H9 (cell line): ENCODE data around the gene SPRTN. TPM values are rescaled to one million over a fixed set of nuclear protein-coding genes. Genes with fewer than 3 reads are reported as not detected.

Source experiments
- DNase-seq: peaks from one replicate; pipeline ENCODE4 v3.0.0-alpha.2; 2017
- H2AFZ ChIP-seq: one replicate; pipeline ENCODE4 v1.6.1; 2013; ENCODE audit warnings: mild to moderate bottlenecking, low read length, control low read depth, moderate library complexity
- H2AK5ac ChIP-seq: 2 replicates; pipeline ENCODE4 v1.6.1; 2013; ENCODE audit warnings: low read length, control low read depth, mixed read lengths; ENCODE audit not compliant: insufficient read length
- H2BK120ac ChIP-seq: one replicate; pipeline ENCODE4 v1.6.1; 2013; ENCODE audit warnings: low read depth, mild to moderate bottlenecking, low read length, control low read depth, inconsistent platforms; ENCODE audit not compliant: poor library complexity, severe bottlenecking
- H2BK12ac ChIP-seq: 2 replicates; pipeline ENCODE4 v1.6.1; 2013; ENCODE audit warnings: low read length, control low read depth, mixed read lengths, low read depth; ENCODE audit not compliant: insufficient read length
- H2BK15ac ChIP-seq: 2 replicates; pipeline ENCODE4 v1.6.1; 2013; ENCODE audit warnings: low read depth, low read length, control low read depth
- H2BK20ac ChIP-seq: one replicate; pipeline ENCODE4 v1.6.1; 2013; ENCODE audit warnings: low read depth, mild to moderate bottlenecking, low read length, control low read depth, inconsistent platforms; ENCODE audit not compliant: poor library complexity, severe bottlenecking
- H2BK5ac ChIP-seq: 2 replicates; pipeline ENCODE4 v1.6.1; 2013; ENCODE audit warnings: low read length, control low read depth, mixed read lengths; ENCODE audit not compliant: insufficient read length
- H3K14ac ChIP-seq: 2 replicates; pipeline ENCODE4 v1.6.1; 2013; ENCODE audit warnings: low read length, control low read depth; ENCODE audit not compliant: insufficient read depth
- H3K18ac ChIP-seq: 2 replicates; pipeline ENCODE4 v1.6.1; 2013; ENCODE audit warnings: low read depth, mild to moderate bottlenecking, mixed read lengths, low read length, control low read depth; ENCODE audit not compliant: insufficient read length
- H3K23ac ChIP-seq: 2 replicates; pipeline ENCODE4 v1.6.1; 2013; ENCODE audit warnings: low read length, control low read depth, mixed read lengths, low read depth; ENCODE audit not compliant: insufficient read length
- H3K23me2 ChIP-seq: 2 replicates; pipeline ENCODE4 v1.6.1; 2013; ENCODE audit warnings: low read depth, mild to moderate bottlenecking, mixed read lengths, low read length, control low read depth; ENCODE audit not compliant: insufficient read length, poor library complexity, severe bottlenecking
- H3K27ac ChIP-seq: 2 replicates; pipeline ENCODE4 v1.5.1; 2013; ENCODE audit warnings: low read length, control low read depth, mixed read lengths, low read depth; ENCODE audit not compliant: insufficient read length
- H3K27me3 ChIP-seq: 2 replicates; pipeline ENCODE4 v1.6.1; 2013; ENCODE audit warnings: low read length, control low read depth, inconsistent platforms; ENCODE audit not compliant: insufficient read depth
- H3K4ac ChIP-seq: 2 replicates; pipeline ENCODE4 v1.6.1; 2013; ENCODE audit warnings: low read depth, mild to moderate bottlenecking, control low read depth, inconsistent platforms, low read length, moderate library complexity
- H3K4me1 ChIP-seq: 2 replicates; pipeline ENCODE4 v1.6.1; 2013; ENCODE audit warnings: low read length, control low read depth, inconsistent platforms; ENCODE audit not compliant: insufficient read depth
- H3K4me2 ChIP-seq: 2 replicates; pipeline ENCODE4 v1.6.1; 2013; ENCODE audit warnings: low read length, control low read depth, mixed read lengths; ENCODE audit not compliant: insufficient read length, insufficient read depth
- H3K56ac ChIP-seq: 2 replicates; pipeline ENCODE4 v1.6.1; 2013; ENCODE audit warnings: low read depth, mild to moderate bottlenecking, mixed read lengths, low read length, control low read depth; ENCODE audit not compliant: insufficient read length
- H3K79me1 ChIP-seq: 2 replicates; pipeline ENCODE4 v1.6.1; 2013; ENCODE audit warnings: low read depth, mild to moderate bottlenecking, moderate library complexity, low read length, control low read depth, inconsistent platforms; ENCODE audit not compliant: insufficient read depth, poor library complexity, severe bottlenecking
- H3K79me2 ChIP-seq: 2 replicates; pipeline ENCODE4 v1.6.1; 2013; ENCODE audit warnings: low read length, control low read depth, inconsistent platforms; ENCODE audit not compliant: insufficient read depth
- H3K9ac ChIP-seq: 2 replicates; pipeline ENCODE4 v1.6.1; 2013; ENCODE audit warnings: low read length, control low read depth, mixed read lengths; ENCODE audit not compliant: insufficient read length; ENCODE audit errors: extremely low read depth
- H3K9me3 ChIP-seq: one replicate; pipeline ENCODE4 v1.6.1; 2013; ENCODE audit warnings: low read depth, low read length, inconsistent platforms; ENCODE audit not compliant: control insufficient read depth
- H3T11ph ChIP-seq: one replicate; pipeline ENCODE4 v1.6.1; 2013; ENCODE audit warnings: mild to moderate bottlenecking, low read length, control low read depth, inconsistent platforms
- H4K20me1 ChIP-seq: one replicate; pipeline ENCODE4 v1.6.1; 2013; ENCODE audit not compliant: control insufficient read depth, insufficient read length, insufficient read depth
- H4K5ac ChIP-seq: 2 replicates; pipeline ENCODE4 v1.6.1; 2013; ENCODE audit warnings: low read depth, mild to moderate bottlenecking, mixed read lengths, low read length, control low read depth; ENCODE audit not compliant: insufficient read length
- H4K8ac ChIP-seq: replicated peaks from 2 replicates; pipeline ENCODE4 v1.6.1; 2013; ENCODE audit warnings: low read length, control low read depth, mixed read lengths, low read depth; ENCODE audit not compliant: insufficient read length
- H4K91ac ChIP-seq: 2 replicates; pipeline ENCODE4 v1.6.1; 2013; ENCODE audit warnings: low read depth, mild to moderate bottlenecking, moderate library complexity, mixed read lengths, low read length, control low read depth; ENCODE audit not compliant: insufficient read length
- H3K27ac Mint-ChIP-seq, 3 experiments: 2 replicates in 2 of 3; 3 replicates in 1 of 3; pipeline ENCODE4 v1.8.0; 2020 to 2021; ENCODE audit warnings: mixed read lengths in 3 of 3, mild to moderate bottlenecking in 1 of 3, moderate library complexity in 1 of 3
- H3K27me3 Mint-ChIP-seq: 2 replicates; pipeline ENCODE4 v1.8.0; 2021; ENCODE audit warnings: low read depth, mild to moderate bottlenecking, moderate library complexity, mixed read lengths
- H3K36me3 Mint-ChIP-seq, 3 experiments: 2 replicates in 2 of 3; 3 replicates in 1 of 3; pipeline ENCODE4 v1.8.0; 2020 to 2021; ENCODE audit warnings: low read depth in 3 of 3, mixed read lengths in 3 of 3; ENCODE audit not compliant: insufficient read depth in 1 of 3
- H3K4me1 Mint-ChIP-seq, 2 experiments: 2 replicates each; pipeline ENCODE4 v1.8.0; 2020; ENCODE audit warnings: mixed read lengths in 2 of 2
- H3K4me3 Mint-ChIP-seq, 2 experiments: 2 replicates in 1 of 2; 3 replicates in 1 of 2; pipeline ENCODE4 v1.8.0; 2020 to 2021; ENCODE audit warnings: mild to moderate bottlenecking in 2 of 2, mixed read lengths in 2 of 2, moderate library complexity in 1 of 2
- H3K9me3 Mint-ChIP-seq, 2 experiments: 2 replicates in 1 of 2; 3 replicates in 1 of 2; pipeline ENCODE4 v1.8.0; 2020; ENCODE audit warnings: mild to moderate bottlenecking in 2 of 2, mixed read lengths in 2 of 2, moderate library complexity in 1 of 2
- WGBS: extraction: QIAGEN DNeasy Blood & Tissue Kit; methylation state at CpG from one replicate; pipeline ENCODE4 v1.1.7; 2013; ENCODE audit warnings: missing lambda C conversion rate, low lambda C conversion rate, mixed read lengths; ENCODE audit not compliant: insufficient read length; ENCODE audit errors: extremely low coverage; 5-methylcytosine and 5-hydroxymethylcytosine counted together
- total RNA-seq: library from RNA; stranded (reverse); gene quantifications from 2 replicates; pipeline ENCODE4 v1.2.1, GENCODE V29; 2021
- TF ChIP-seq, protein P1 (sequence below): fragments of 200-600 bp; sonication (generic); conservative IDR thresholded peaks from 3 replicates; pipeline ENCODE4 v1.8.0; 2021; ENCODE audit warnings: antibody characterized with exemption, mild to moderate bottlenecking

The SPRTN gene
- total RNA-seq, 1 experiment from 2014 or later, result 14.8 TPM

GRCh38 chr1:231357187-231357772, 19.2 kb downstream of the SPRTN start:
- peaks cover 0 to 14% (median 8%) of the 10 kb centered on the region in 3 experiments; a peak in 5 of 7 replicates for H3K36me3 Mint-ChIP-seq
- Histone ChIP-seq H3K4me2 (no peak overlapping the region), H3K4me1 (no peaks in the 10 kb centered on the region), H4K8ac (no peak overlapping the region), H4K20me1 (no peaks in the 10 kb centered on the region), H3K18ac (no peak overlapping the region), H3K27me3 (no peaks in the 10 kb centered on the region), H2AK5ac (no peak overlapping the region), H2BK5ac (no peak overlapping the region), H3K79me1 (no peaks in the 10 kb centered on the region), H3K9me3 (no peaks in the 10 kb centered on the region), H2BK120ac (no peak overlapping the region), H3T11ph (no peak overlapping the region), H3K9ac (no peak overlapping the region), H2BK15ac (no peak overlapping the region), H3K27ac (no peak overlapping the region), H4K91ac (no peak overlapping the region), H3K23ac (no peak overlapping the region), H3K23me2 (no peaks in the 10 kb centered on the region), H2BK20ac (no peak overlapping the region), H3K4ac (no peak overlapping the region), H4K5ac (no peak overlapping the region), H3K56ac (no peak overlapping the region), H3K14ac (no peak overlapping the region), H3K79me2 (no peaks in the 10 kb centered on the region), H2AFZ (no peak overlapping the region), H2BK12ac (no peak overlapping the region)
- TF ChIP-seq, protein P1, sequence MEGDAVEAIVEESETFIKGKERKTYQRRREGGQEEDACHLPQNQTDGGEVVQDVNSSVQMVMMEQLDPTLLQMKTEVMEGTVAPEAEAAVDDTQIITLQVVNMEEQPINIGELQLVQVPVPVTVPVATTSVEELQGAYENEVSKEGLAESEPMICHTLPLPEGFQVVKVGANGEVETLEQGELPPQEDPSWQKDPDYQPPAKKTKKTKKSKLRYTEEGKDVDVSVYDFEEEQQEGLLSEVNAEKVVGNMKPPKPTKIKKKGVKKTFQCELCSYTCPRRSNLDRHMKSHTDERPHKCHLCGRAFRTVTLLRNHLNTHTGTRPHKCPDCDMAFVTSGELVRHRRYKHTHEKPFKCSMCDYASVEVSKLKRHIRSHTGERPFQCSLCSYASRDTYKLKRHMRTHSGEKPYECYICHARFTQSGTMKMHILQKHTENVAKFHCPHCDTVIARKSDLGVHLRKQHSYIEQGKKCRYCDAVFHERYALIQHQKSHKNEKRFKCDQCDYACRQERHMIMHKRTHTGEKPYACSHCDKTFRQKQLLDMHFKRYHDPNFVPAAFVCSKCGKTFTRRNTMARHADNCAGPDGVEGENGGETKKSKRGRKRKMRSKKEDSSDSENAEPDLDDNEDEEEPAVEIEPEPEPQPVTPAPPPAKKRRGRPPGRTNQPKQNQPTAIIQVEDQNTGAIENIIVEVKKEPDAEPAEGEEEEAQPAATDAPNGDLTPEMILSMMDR, result no peak
- no peaks in the 10 kb centered on the region for H3K27me3 Mint-ChIP-seq
- WGBS, result no CpG with 5 or more reads among the region's 10 CpGs
- no peaks in the 10 kb centered on the region for H3K9me3 Mint-ChIP-seq
- DNase-seq, result no peak
- H3K27ac Mint-ChIP-seq, result no peak overlapping the region
- H3K4me1 Mint-ChIP-seq, result no peaks in the 10 kb centered on the region
- no peak overlapping the region for H3K4me3 Mint-ChIP-seq
